CD4-positive, alpha-beta T cell treated with Interleukin-17A for 1 hour (primary cell): ENCODE data around the gene CSNK1E.

Experiments
- DNase-seq: peaks from one replicate; pipeline ENCODE4 v3.0.0-alpha.2; 2020

Gene CSNK1E

GRCh38 chr22:38327396-38327795 lies 10.2 kb upstream of the CSNK1E start:
- no peak for DNase-seq

- DNase-seq: no peak
Observed at GRCh38 chr22:38325587-38325986, 8.4 kb upstream of the CSNK1E start.

- DNase-seq: no peak
Observed at GRCh38 chr22:38320605-38321402, 3.6 kb upstream of the CSNK1E start.

GRCh38 chr22:38318792-38319773 lies 1.9 kb upstream of the CSNK1E start:
- no peak for DNase-seq

- no peak for DNase-seq
Observed at GRCh38 chr22:38317995-38318715, 922 bp upstream of the CSNK1E start.

- peak; percentile 63 for DNase-seq
Observed at GRCh38 chr22:38316364-38317121, 690 bp downstream of the CSNK1E start.

GRCh38 chr22:38315823-38316363 lies 1.3 kb downstream of the CSNK1E start:
- no peak for DNase-seq

GRCh38 chr22:38314933-38315822 lies 2.1 kb downstream of the CSNK1E start:
- peak; percentile 54 for DNase-seq

- no peak for DNase-seq
Observed at GRCh38 chr22:38314051-38314932, 2.9 kb downstream of the CSNK1E start.

- peak; percentile 40 for DNase-seq
Observed at GRCh38 chr22:38313384-38313955, 3.8 kb downstream of the CSNK1E start.

- DNase-seq: no peak
Observed at GRCh38 chr22:38312261-38312800, 4.9 kb downstream of the CSNK1E start.

GRCh38 chr22:38311323-38311620 lies 6.0 kb downstream of the CSNK1E start:
- DNase-seq: no peak

GRCh38 chr22:38310518-38311322 lies 6.5 kb downstream of the CSNK1E start:
- DNase-seq: no peak

- DNase-seq: no peak
Observed at GRCh38 chr22:38309614-38310517, 7.4 kb downstream of the CSNK1E start.

GRCh38 chr22:38308791-38309498 lies 8.3 kb downstream of the CSNK1E start:
- DNase-seq: no peak
